Natural killer cell (primary cell): ENCODE data around the gene SHOC2. TPM values are rescaled to one million over a fixed set of nuclear protein-coding genes. Genes with fewer than 3 reads are reported as not detected.

Experiments
- ATAC-seq, 3 donors: fragments of 150-1000 bp in 2 of 3; fragments of 200-7000 bp in 1 of 3; cut with Tn5 transposase; 1 replicate in 1 of 3; 2 replicates in 2 of 3; pipeline ENCODE4 v1.10.0; 2021; ENCODE audit warnings: mild to moderate bottlenecking in 2 of 3, moderate library complexity in 2 of 3
- DNase-seq, 2 donors: peaks; one replicate each; pipeline versions ENCODE4 v3.0.0 to v3.0.0-alpha.2; 2013 to 2021; ENCODE audit warnings: mixed read lengths in 1 of 2
- H3K27ac ChIP-seq: one replicate; pipeline ENCODE4 v1.5.1; 2013; ENCODE audit warnings: mild to moderate bottlenecking, low read length
- H3K27me3 ChIP-seq: one replicate; pipeline ENCODE4 v1.6.1; 2013; ENCODE audit warnings: low read length; ENCODE audit not compliant: control insufficient read depth, insufficient read depth
- H3K36me3 ChIP-seq: one replicate; pipeline ENCODE4 v1.6.1; 2013; ENCODE audit warnings: low read length; ENCODE audit not compliant: control insufficient read depth, insufficient read depth
- H3K4me1 ChIP-seq: one replicate; pipeline ENCODE4 v1.6.1; 2013; ENCODE audit warnings: low read length; ENCODE audit not compliant: control insufficient read depth, insufficient read depth
- H3K4me3 ChIP-seq: one replicate; pipeline ENCODE4 v1.5.1; 2013; ENCODE audit warnings: low read length
- H3K9me3 ChIP-seq: one replicate; pipeline ENCODE4 v1.6.1; 2013; ENCODE audit warnings: low read length; ENCODE audit not compliant: control insufficient read depth, insufficient read depth
- H3K27ac Mint-ChIP-seq, 2 donors: one replicate each; pipeline ENCODE4 v1.8.0; 2022; ENCODE audit warnings: mild to moderate bottlenecking in 2 of 2, mixed read lengths in 2 of 2, moderate library complexity in 1 of 2
- H3K27me3 Mint-ChIP-seq, 2 donors: one replicate each; pipeline ENCODE4 v1.8.0; 2022; ENCODE audit warnings: low read depth in 2 of 2, mixed read lengths in 2 of 2
- H3K36me3 Mint-ChIP-seq: one replicate; pipeline ENCODE4 v1.8.0; 2022; ENCODE audit warnings: mixed read lengths
- H3K4me1 Mint-ChIP-seq, 2 donors: one replicate each; pipeline ENCODE4 v1.8.0; 2022; ENCODE audit warnings: mixed read lengths in 2 of 2
- H3K4me3 Mint-ChIP-seq: one replicate; pipeline ENCODE4 v1.8.0; 2022; ENCODE audit warnings: mild to moderate bottlenecking, moderate library complexity, mixed read lengths
- H3K9me3 Mint-ChIP-seq, 2 donors: one replicate each; pipeline ENCODE4 v1.8.0; 2022; ENCODE audit warnings: mixed read lengths in 2 of 2
- WGBS: methylation state at CpG from one replicate; pipeline ENCODE4 v1.1.7; 2013; ENCODE audit warnings: missing lambda C conversion rate; ENCODE audit not compliant: insufficient coverage; 5-methylcytosine and 5-hydroxymethylcytosine counted together
- intact Hi-C: fragments of 100-400 bp; cut with micrococcal nuclease; formaldehyde crosslinking; loops from one replicate; pipeline ENCODE4 v1.14.2; 2022
- total RNA-seq, 4 donors: library from RNA; stranded (reverse); fragments of 120-200 nt in 1 of 4; gene quantifications; one replicate each; pipeline versions ENCODE4 v1.2.3 to v1.2.4, GENCODE V29; 2013 to 2022
- TF ChIP-seq, protein P1 (sequence below): fragments of 200-600 bp; IDR thresholded peaks from one replicate; pipeline ENCODE4 v1.8.0; 2022; ENCODE audit warnings: antibody characterized with exemption

The SHOC2 gene
- total RNA-seq, 3 donors from 2014 or later (not counting 1 experiment from before 2014, with no cell fraction given), result 81.8 to 87.6 (median 85.7) TPM

DNA sequence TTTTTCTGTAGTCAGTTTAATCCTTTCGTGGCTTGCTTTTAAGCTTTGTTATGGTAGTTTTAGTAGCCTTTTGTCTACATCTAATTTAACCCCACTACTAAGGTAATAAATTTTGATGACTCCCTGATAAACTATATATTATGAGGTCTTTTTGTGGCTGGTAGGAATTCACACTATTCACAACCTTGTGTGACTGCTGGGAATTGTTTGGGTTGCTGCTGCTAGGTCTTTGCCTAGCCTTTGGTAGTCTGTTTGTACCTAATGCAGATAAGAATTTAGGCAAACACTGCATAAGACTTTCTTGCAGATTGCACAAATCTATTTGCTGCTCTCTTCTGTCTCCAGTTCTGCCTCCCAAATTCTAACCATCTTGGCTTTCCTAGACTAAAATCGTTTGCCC lies 58.3 kb downstream of the SHOC2 start:
- TF ChIP-seq, protein P1, sequence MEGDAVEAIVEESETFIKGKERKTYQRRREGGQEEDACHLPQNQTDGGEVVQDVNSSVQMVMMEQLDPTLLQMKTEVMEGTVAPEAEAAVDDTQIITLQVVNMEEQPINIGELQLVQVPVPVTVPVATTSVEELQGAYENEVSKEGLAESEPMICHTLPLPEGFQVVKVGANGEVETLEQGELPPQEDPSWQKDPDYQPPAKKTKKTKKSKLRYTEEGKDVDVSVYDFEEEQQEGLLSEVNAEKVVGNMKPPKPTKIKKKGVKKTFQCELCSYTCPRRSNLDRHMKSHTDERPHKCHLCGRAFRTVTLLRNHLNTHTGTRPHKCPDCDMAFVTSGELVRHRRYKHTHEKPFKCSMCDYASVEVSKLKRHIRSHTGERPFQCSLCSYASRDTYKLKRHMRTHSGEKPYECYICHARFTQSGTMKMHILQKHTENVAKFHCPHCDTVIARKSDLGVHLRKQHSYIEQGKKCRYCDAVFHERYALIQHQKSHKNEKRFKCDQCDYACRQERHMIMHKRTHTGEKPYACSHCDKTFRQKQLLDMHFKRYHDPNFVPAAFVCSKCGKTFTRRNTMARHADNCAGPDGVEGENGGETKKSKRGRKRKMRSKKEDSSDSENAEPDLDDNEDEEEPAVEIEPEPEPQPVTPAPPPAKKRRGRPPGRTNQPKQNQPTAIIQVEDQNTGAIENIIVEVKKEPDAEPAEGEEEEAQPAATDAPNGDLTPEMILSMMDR, result no peak
- Mint-ChIP-seq H3K27ac (peak overlapping the region in 1 of 2 donors; percentile 54), H3K27me3 (no peaks in the 10 kb centered on the region), H3K4me3 (no peak overlapping the region), H3K9me3 (no peaks in the 10 kb centered on the region), H3K36me3 (no peaks in the 10 kb centered on the region), H3K4me1 (peaks cover 63 to 71% of the 10 kb centered on the region in 2 donors)
- Histone ChIP-seq H3K9me3 (no peaks in the 10 kb centered on the region), H3K36me3 (no peaks in the 10 kb centered on the region), H3K27me3 (no peaks in the 10 kb centered on the region), H3K4me3 (no peak overlapping the region), H3K4me1 (no peaks in the 10 kb centered on the region), H3K27ac (no peak overlapping the region)
- DNase-seq (no peak), ATAC-seq (no peak)
- intact Hi-C loops, result no loop called here
- 95% methylated on average over 1 of the region's 2 CpGs for WGBS

DNA sequence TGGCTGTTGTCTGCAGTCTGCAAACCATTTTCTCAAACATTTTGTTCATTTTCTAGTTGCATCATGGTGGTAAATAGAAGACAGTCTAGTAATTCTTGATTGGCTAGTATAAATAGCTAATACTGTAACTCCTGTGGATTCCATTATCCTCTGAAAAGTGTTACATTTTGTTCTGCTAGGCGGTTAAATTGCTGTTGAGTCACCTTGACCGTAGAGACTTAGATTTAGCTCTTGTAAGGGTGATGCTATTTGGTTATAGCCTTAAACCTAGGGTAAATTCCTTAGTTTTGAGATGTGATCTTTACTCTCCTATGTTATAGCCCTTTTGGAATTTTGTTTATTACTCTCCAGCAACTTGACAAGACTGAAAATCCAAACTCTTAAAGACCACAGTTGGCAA lies 58.8 kb downstream of the SHOC2 start:
- Histone ChIP-seq H3K4me1 (no peaks in the 10 kb centered on the region), H3K27ac (no peak overlapping the region), H3K4me3 (no peak overlapping the region), H3K36me3 (no peaks in the 10 kb centered on the region), H3K9me3 (no peaks in the 10 kb centered on the region), H3K27me3 (no peaks in the 10 kb centered on the region)
- TF ChIP-seq, protein P1, result no peak
- Mint-ChIP-seq H3K4me1 (peaks cover 63 to 69% of the 10 kb centered on the region in 2 donors), H3K36me3 (no peaks in the 10 kb centered on the region), H3K4me3 (no peak overlapping the region), H3K27ac (peak overlapping the region in 1 of 2 donors; percentile 54), H3K27me3 (no peaks in the 10 kb centered on the region), H3K9me3 (no peaks in the 10 kb centered on the region)
- intact Hi-C loops, result no loop called here
- ATAC-seq (no peak), DNase-seq (no peak)
- WGBS, result 100% methylated on average over 2 of the region's 2 CpGs

DNA sequence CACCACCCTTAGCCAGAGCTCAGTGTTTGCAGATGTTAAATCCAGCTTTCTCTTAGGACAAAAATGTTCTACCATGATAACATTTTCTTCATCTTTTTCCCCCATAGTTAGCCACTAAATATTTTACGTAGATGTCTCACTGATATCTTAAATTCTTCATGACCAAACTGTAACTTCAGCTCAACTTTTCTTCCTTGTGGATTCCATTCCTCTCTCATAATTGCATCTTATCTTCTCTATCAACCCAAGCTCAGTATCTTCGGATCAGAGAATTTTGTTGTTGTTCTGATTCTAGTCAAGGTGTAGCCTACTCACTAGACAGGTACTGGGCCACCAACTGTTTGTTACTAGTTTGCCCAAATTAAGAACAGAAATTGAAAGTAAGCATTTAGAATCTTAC lies 60.2 kb downstream of the SHOC2 start:
- WGBS, result 100% methylated on average over 2 of the region's 2 CpGs
- Mint-ChIP-seq H3K36me3 (no peaks in the 10 kb centered on the region), H3K4me1 (peaks cover 65 to 71% of the 10 kb centered on the region in 2 donors), H3K27me3 (no peaks in the 10 kb centered on the region), H3K4me3 (no peak overlapping the region), H3K9me3 (no peaks in the 10 kb centered on the region), H3K27ac (peak overlapping the region in 1 of 2 donors; percentile 55)
- Histone ChIP-seq H3K4me3 (no peak overlapping the region), H3K36me3 (no peaks in the 10 kb centered on the region), H3K9me3 (no peaks in the 10 kb centered on the region), H3K4me1 (no peaks in the 10 kb centered on the region), H3K27me3 (no peaks in the 10 kb centered on the region), H3K27ac (no peak overlapping the region)
- TF ChIP-seq, protein P1, result no peak
- intact Hi-C loops, result no loop called here
- no peak for ATAC-seq
- no peak for DNase-seq

DNA sequence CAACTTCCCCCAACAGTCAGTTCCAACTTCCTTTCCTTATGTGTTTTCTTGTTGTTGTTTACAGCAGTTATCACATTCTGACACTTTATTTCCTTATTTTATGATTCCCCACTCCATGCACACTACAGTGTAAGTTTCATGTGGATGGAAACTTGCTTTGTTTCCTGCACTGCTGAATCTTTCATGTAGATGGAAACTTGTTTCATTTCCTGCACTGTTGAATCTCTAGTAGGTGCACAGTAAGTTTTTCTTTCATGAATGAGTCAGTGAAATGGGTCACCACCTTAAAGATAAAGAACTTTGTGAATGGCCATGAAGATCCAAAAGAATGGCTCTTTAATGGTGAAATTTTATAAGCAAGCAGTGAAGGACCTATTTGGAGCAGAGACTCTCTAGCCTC lies 61.4 kb downstream of the SHOC2 start:
- H3K4me1 ChIP-seq, result no peaks in the 10 kb centered on the region
- Mint-ChIP-seq H3K4me3 (peak overlapping the region; percentile 21), H3K36me3 (no peaks in the 10 kb centered on the region), H3K27ac (peak overlapping the region; percentile 22 to 45), H3K4me1 (peaks cover 67 to 75% of the 10 kb centered on the region in 2 donors), H3K27me3 (no peaks in the 10 kb centered on the region), H3K9me3 (no peaks in the 10 kb centered on the region)
- H3K9me3 ChIP-seq, result no peaks in the 10 kb centered on the region
- DNase-seq (no peak), ATAC-seq (peak in 1 of 3 donors; percentile 30)
- H3K27me3 ChIP-seq, result no peaks in the 10 kb centered on the region
- intact Hi-C loops, result no loop called here
- no peaks in the 10 kb centered on the region for H3K36me3 ChIP-seq
- TF ChIP-seq, protein P1, result no peak
- H3K4me3 ChIP-seq, result no peak overlapping the region
- H3K27ac ChIP-seq, result no peak overlapping the region
